H1 (cell line): ENCODE data around the gene CDYL. TPM values are rescaled to one million over a fixed set of nuclear protein-coding genes. Genes with fewer than 3 reads are reported as not detected.

Source experiments
- CTCF ChIA-PET: fragments of 300-600 bp; sonication (Branson Sonifier 250); formaldehyde crosslinking; loops from one replicate; lab custom pipeline; 2021; ENCODE audit not compliant: partially characterized antibody; lab: Charles Lee
- POLR2A ChIA-PET: fragments of 300-600 bp; sonication (Branson Sonifier 250); formaldehyde crosslinking; loops from one replicate; lab custom pipeline; 2021; ENCODE audit warnings: inconsistent platforms; ENCODE audit not compliant: partially characterized antibody; lab: Charles Lee
- DNase-seq, 2 experiments: peaks; one replicate each; pipeline versions ENCODE4 v3.0.0 to v3.0.0-alpha.2; 2010 to 2022; ENCODE audit warnings: low spot score in 2 of 2, low read depth in 1 of 2, mixed read lengths in 1 of 2
- FAIRE-seq: peaks from 2 replicates; lab custom pipeline; 2011; peaks lifted over from hg19 to GRCh38; lab: Jason Lieb, UNC
- H2AFZ ChIP-seq: 2 replicates; pipeline ENCODE4 v1.8.1; 2012; ENCODE audit warnings: low read length, inconsistent platforms
- H2AK5ac ChIP-seq: 2 replicates; pipeline ENCODE4 v1.6.1; 2013; ENCODE audit warnings: low read depth, low read length
- H2BK120ac ChIP-seq: replicated peaks from 2 replicates; pipeline ENCODE3; 2013; ENCODE audit warnings: low read depth, low read length, inconsistent platforms
- H2BK12ac ChIP-seq: 2 replicates; pipeline ENCODE4 v1.6.1; 2013; ENCODE audit warnings: low read depth, low read length
- H2BK15ac ChIP-seq: 2 replicates; pipeline ENCODE4 v1.6.1; 2013; ENCODE audit warnings: low read length
- H2BK20ac ChIP-seq: 2 replicates; pipeline ENCODE4 v1.6.1; 2013; ENCODE audit warnings: low read length
- H2BK5ac ChIP-seq: 2 replicates; pipeline ENCODE4 v1.6.1; 2013; ENCODE audit warnings: low read depth, low read length
- H3K14ac ChIP-seq: 2 replicates; pipeline ENCODE4 v1.6.1; 2013; ENCODE audit warnings: inconsistent platforms; ENCODE audit not compliant: insufficient read length
- H3K18ac ChIP-seq: 2 replicates; pipeline ENCODE4 v1.6.1; 2013; ENCODE audit warnings: low read length; ENCODE audit errors: extremely low read depth
- H3K23ac ChIP-seq: 2 replicates; pipeline ENCODE4 v1.6.1; 2013; ENCODE audit warnings: inconsistent platforms; ENCODE audit not compliant: insufficient read length
- H3K23me2 ChIP-seq: 2 replicates; pipeline ENCODE4 v1.6.1; 2013; ENCODE audit warnings: low read depth, low read length
- H3K27ac ChIP-seq: 2 replicates; pipeline ENCODE4 v1.6.1; 2011; ENCODE audit warnings: low read depth, low read length, inconsistent platforms
- H3K27me3 ChIP-seq, 4 experiments: replicated peaks in 1 of 4; 1 replicate in 1 of 4; 2 replicates in 3 of 4; pipeline versions ENCODE4 v1.6.1 to v1.8.1; 2011 to 2013; ENCODE audit warnings: low read length in 3 of 4, mild to moderate bottlenecking in 3 of 4, inconsistent platforms in 2 of 4, mixed read lengths in 2 of 4, moderate library complexity in 1 of 4; ENCODE audit not compliant: control insufficient read depth in 3 of 4, insufficient read depth in 3 of 4; ENCODE audit errors: extremely low read depth in 1 of 4
- H3K36me3 ChIP-seq, 4 experiments: 2 replicates each; pipeline versions ENCODE4 v1.6.1 to v1.8.1; 2011 to 2013; ENCODE audit warnings: mild to moderate bottlenecking in 4 of 4, low read length in 3 of 4, moderate library complexity in 2 of 4, control low read depth in 1 of 4, inconsistent platforms in 1 of 4; ENCODE audit not compliant: insufficient read depth in 4 of 4, control insufficient read depth in 2 of 4
- H3K4ac ChIP-seq: replicated peaks from 2 replicates; pipeline ENCODE3; 2013; ENCODE audit warnings: low read length, low read depth, mixed read lengths, inconsistent platforms; ENCODE audit not compliant: insufficient read length
- H3K4me1 ChIP-seq, 4 experiments: replicated peaks in 1 of 4; 1 replicate in 1 of 4; 2 replicates in 3 of 4; pipeline versions ENCODE4 v1.6.1 to v1.8.1; 2011 to 2013; ENCODE audit warnings: low read length in 3 of 4, inconsistent platforms in 2 of 4, mixed read lengths in 1 of 4; ENCODE audit not compliant: insufficient read depth in 4 of 4, control insufficient read depth in 3 of 4
- H3K4me2 ChIP-seq, 2 experiments: 2 replicates each; pipeline versions ENCODE4 v1.6.1 to v1.8.1; 2011 to 2013; ENCODE audit warnings: low read depth in 2 of 2, low read length in 2 of 2, control low read depth in 1 of 2, inconsistent platforms in 1 of 2, mild to moderate bottlenecking in 1 of 2; ENCODE audit not compliant: insufficient read depth in 1 of 2
- H3K4me3 ChIP-seq, 4 experiments: fragments of 200-600, 300-600 bp in 1 of 4; sonication (generic), shearing (Covaris generic), sonication (Bioruptor Twin) in 1 of 4; 2 replicates each; pipeline versions ENCODE4 v1.5.1 to v1.8.1; 2011 to 2016; ENCODE audit warnings: low read length in 4 of 4, low read depth in 3 of 4, control low read depth in 2 of 4, inconsistent platforms in 2 of 4, mild to moderate bottlenecking in 2 of 4, mixed read lengths in 1 of 4, moderate library complexity in 1 of 4; ENCODE audit not compliant: insufficient read depth in 2 of 4; ENCODE audit errors: extremely low read depth in 1 of 4
- H3K56ac ChIP-seq: replicated peaks from 2 replicates; pipeline ENCODE3; 2013; ENCODE audit warnings: low read depth, mild to moderate bottlenecking, mixed read lengths, low read length, inconsistent platforms; ENCODE audit not compliant: insufficient read length
- H3K79me1 ChIP-seq: 2 replicates; pipeline ENCODE4 v1.6.1; 2013; ENCODE audit warnings: low read depth, low read length, control low read depth
- H3K79me2 ChIP-seq, 2 experiments: 2 replicates each; pipeline versions ENCODE4 v1.6.1 to v1.8.1; 2012 to 2013; ENCODE audit warnings: low read length in 2 of 2, mild to moderate bottlenecking in 2 of 2, inconsistent platforms in 1 of 2; ENCODE audit not compliant: insufficient read depth in 2 of 2, control insufficient read depth in 1 of 2
- H3K9ac ChIP-seq, 4 experiments: replicated peaks in 1 of 4; 1 replicate in 1 of 4; 2 replicates in 3 of 4; pipeline versions ENCODE4 v1.6.1 to v1.8.1; 2011 to 2013; ENCODE audit warnings: low read depth in 3 of 4, low read length in 3 of 4, control low read depth in 2 of 4, mild to moderate bottlenecking in 2 of 4, moderate library complexity in 2 of 4, inconsistent platforms in 1 of 4; ENCODE audit errors: extremely low read depth in 1 of 4
- H3K9me3 ChIP-seq, 2 experiments: 2 replicates each; pipeline versions ENCODE4 v1.6.1 to v1.8.1; 2012 to 2013; ENCODE audit warnings: mild to moderate bottlenecking in 2 of 2, moderate library complexity in 2 of 2, control low read depth in 1 of 2, inconsistent platforms in 1 of 2, low read depth in 1 of 2, low read length in 1 of 2, mixed read lengths in 1 of 2; ENCODE audit not compliant: insufficient read depth in 2 of 2
- H4K20me1 ChIP-seq, 2 experiments: replicated peaks in 1 of 2; 2 replicates each; pipeline versions ENCODE3 to v1.8.1; 2011 to 2013; ENCODE audit warnings: inconsistent platforms in 2 of 2, low read length in 2 of 2, mild to moderate bottlenecking in 1 of 2; ENCODE audit not compliant: insufficient read depth in 2 of 2, control insufficient read depth in 1 of 2
- H4K5ac ChIP-seq: 2 replicates; pipeline ENCODE4 v1.6.1; 2013; ENCODE audit warnings: low read length, low read depth, mixed read lengths, inconsistent platforms; ENCODE audit not compliant: insufficient read length
- H4K8ac ChIP-seq: 2 replicates; pipeline ENCODE4 v1.8.0; 2013; ENCODE audit warnings: mild to moderate bottlenecking, moderate library complexity, low read length, inconsistent platforms; ENCODE audit not compliant: insufficient read depth; ENCODE audit errors: extremely low read depth
- H4K91ac ChIP-seq: replicated peaks from 2 replicates; pipeline ENCODE3; 2013; ENCODE audit warnings: low read length, mixed read lengths, inconsistent platforms; ENCODE audit not compliant: insufficient read length
- BRCA1 ChIP-seq: IDR thresholded peaks from 2 replicates; pipeline ENCODE4 v1.6.1; 2012; ENCODE audit warnings: low read depth, low read length, improper control_type of control experiment
- CBX8 ChIP-seq: fragments of 300-800, 300-1000 bp; sonication (generic); IDR thresholded peaks from 2 replicates; pipeline ENCODE4 v1.7.1; 2016; ENCODE audit warnings: low read depth, low read length, borderline replicate concordance
- EGR1 ChIP-seq: IDR thresholded peaks from 2 replicates; pipeline ENCODE4 v1.6.1; 2011; ENCODE audit warnings: low read depth, low read length, borderline replicate concordance
- FOSL1 ChIP-seq: IDR thresholded peaks from 2 replicates; pipeline ENCODE4 v1.6.1; 2011; ENCODE audit warnings: mild to moderate bottlenecking, low read depth, low read length, moderate library complexity; ENCODE audit not compliant: insufficient read depth
- RFX5 ChIP-seq: IDR thresholded peaks from 2 replicates; pipeline ENCODE4 v1.6.1; 2011; ENCODE audit warnings: low read depth, low read length, improper control_type of control experiment, borderline replicate concordance
- RNF2 ChIP-seq: fragments of 200-900, 300-1000 bp; sonication (generic); IDR thresholded peaks from 2 replicates; pipeline ENCODE4 v1.7.1; 2016; ENCODE audit warnings: borderline replicate concordance, low read depth, mild to moderate bottlenecking, antibody characterized with exemption, low read length; ENCODE audit not compliant: poor library complexity, severe bottlenecking; ENCODE audit errors: missing control alignments
- TBP ChIP-seq: IDR thresholded peaks from 2 replicates; pipeline ENCODE4 v1.6.1; 2011; ENCODE audit warnings: low read depth, low read length, improper control_type of control experiment
- TCF12 ChIP-seq: IDR thresholded peaks from 2 replicates; pipeline ENCODE4 v1.6.1; 2011; ENCODE audit warnings: low read depth, mild to moderate bottlenecking, low read length
- WGBS, 2 experiments: shearing (Covaris generic) in 1 of 2; methylation state at CpG; one replicate each; pipeline versions ENCODE4 v1.1.6 to v1.1.7; 2013 to 2015; ENCODE audit warnings: low lambda C conversion rate in 2 of 2, mixed read lengths in 2 of 2, inconsistent platforms in 1 of 2, low coverage in 1 of 2, missing lambda C conversion rate in 1 of 2; ENCODE audit not compliant: insufficient replicate concordance in 2 of 2, insufficient coverage in 1 of 2, insufficient read length in 1 of 2; ENCODE audit errors: extremely low coverage in 1 of 2, missing lambda C conversion rate in 1 of 2; 5-methylcytosine and 5-hydroxymethylcytosine counted together
- polyA plus RNA-seq, 7 experiments: library from polyadenylated mRNA; depleted of rRNA in 3 of 7; stranded (reverse) in 5 of 7; unstranded in 2 of 7; fragments of >200 nt in 5 of 7; fragments of 200-250 nt in 2 of 7; gene quantifications; 1 replicate in 5 of 7; 2 replicates in 1 of 7; 4 replicates in 1 of 7; pipeline versions ENCODE4 v1.2.1 to v1.2.3, GENCODE V29; 2011 to 2013; ENCODE audit warnings: missing spikeins in 2 of 7, mixed read lengths in 2 of 7
- total RNA-seq: library from RNA; stranded (reverse); fragmentation: NEBNext Ultra II Directional; extraction: Animal tissue kit (Norgen Biotek cat#: 25700); gene quantifications from 2 replicates; pipeline ENCODE4 v1.2.1, GENCODE V29; 2021

The CDYL gene
- total and polyA plus RNA-seq, 2 of the 8 experiments (the other 6 are each of a cell fraction or from before 2014, with no cell fraction given) = 56.4 to 119 TPM

DNA sequence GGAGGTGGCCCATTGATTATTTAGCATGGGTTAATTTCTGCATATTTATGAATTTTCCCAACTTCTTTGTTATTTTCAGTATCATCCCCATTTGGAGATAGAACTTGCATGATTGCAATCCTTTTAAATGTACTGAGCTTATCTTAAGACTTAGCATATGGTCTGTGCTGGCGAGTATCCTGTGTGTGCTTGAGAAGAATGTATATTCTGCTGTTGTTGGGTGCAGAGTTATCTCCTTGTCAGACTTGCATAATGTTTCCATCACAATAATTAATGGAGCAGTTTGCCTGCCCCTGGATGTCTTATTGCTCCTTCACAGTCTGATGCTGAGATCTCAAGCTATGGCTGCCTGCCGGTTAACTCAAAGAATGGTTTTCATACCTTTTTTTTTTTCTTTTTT lies 112.6 kb downstream of the CDYL start:
- H3K79me1 ChIP-seq = peaks cover 14% of the 10 kb centered on the region
- no peak overlapping the region for H3K4me3 ChIP-seq
- no peak overlapping the region for H2BK12ac ChIP-seq
- H3K27ac ChIP-seq = no peak overlapping the region
- no peak overlapping the region for H2BK15ac ChIP-seq
- no peaks in the 10 kb centered on the region for H3K9me3 ChIP-seq
- no peak overlapping the region for H3K14ac ChIP-seq
- no peak overlapping the region for H3K4me2 ChIP-seq
- H3K4me1 ChIP-seq = peaks cover 3 to 11% (median 6%) of the 10 kb centered on the region in 4 experiments; a peak in 6 of 7 replicates
- no peak overlapping the region for H2BK20ac ChIP-seq
- no peaks in the 10 kb centered on the region for H3K23me2 ChIP-seq
- TF ChIP-seq EGR1 (no peak), TBP (no peak), RNF2 (no peak), FOSL1 (no peak), BRCA1 (no peak), TCF12 (no peak), CBX8 (no peak), RFX5 (no peak)
- peaks cover 0 to 20% (median 10%) of the 10 kb centered on the region in 4 experiments; a peak in 6 of 8 replicates for H3K36me3 ChIP-seq
- peaks cover 37 to 52% of the 10 kb centered on the region in 2 experiments for H4K20me1 ChIP-seq
- no peak overlapping the region for H4K91ac ChIP-seq
- H3K9ac ChIP-seq = no peak overlapping the region
- H2AK5ac ChIP-seq = no peak overlapping the region
- H3K4ac ChIP-seq = no peak overlapping the region
- H3K27me3 ChIP-seq = no peaks in the 10 kb centered on the region
- WGBS, 2 experiments = 89% methylated on average over 2 of the region's 2 CpGs; no CpG with 5 or more reads in 1 of the 2 experiments
- no peak overlapping the region for H2AFZ ChIP-seq
- H2BK120ac ChIP-seq = no peak overlapping the region
- H3K56ac ChIP-seq = no peak overlapping the region
- ChIA-PET POLR2A (interaction anchor here (0.9 to 1.2 kb wide), 2 partner anchors 15 to 23 kb away, joined by 3 read pairs; no protein-coding TSS in a partner anchor), CTCF (interaction anchor here (0.6 to 1.0 kb wide), 2 partner anchors 414 to 836 kb away, joined by 3 read pairs; no protein-coding TSS in a partner anchor)
- DNase-seq (no peak), FAIRE-seq (no peak)
- H4K8ac ChIP-seq = no peak overlapping the region
- no peak overlapping the region for H4K5ac ChIP-seq
- H3K23ac ChIP-seq = no peak overlapping the region
- peaks cover 18 to 93% of the 10 kb centered on the region in 2 experiments for H3K79me2 ChIP-seq
- H2BK5ac ChIP-seq = no peak overlapping the region
- H3K18ac ChIP-seq = no peak overlapping the region
